CD4-positive, alpha-beta T cell treated with Interleukin-1 beta for 1 hour (primary cell): ENCODE data around the gene NKAIN1.
"Not testable (repeated sequence)": the region's sequence is repeated elsewhere in the genome, so short reads cannot be mapped to it uniquely, and the experiment has no call there.

Experiments
- DNase-seq, 2 donors: peaks; one replicate each; pipeline ENCODE4 v3.0.0-alpha.2; 2020 to 2022

NKAIN1 gene

DNA sequence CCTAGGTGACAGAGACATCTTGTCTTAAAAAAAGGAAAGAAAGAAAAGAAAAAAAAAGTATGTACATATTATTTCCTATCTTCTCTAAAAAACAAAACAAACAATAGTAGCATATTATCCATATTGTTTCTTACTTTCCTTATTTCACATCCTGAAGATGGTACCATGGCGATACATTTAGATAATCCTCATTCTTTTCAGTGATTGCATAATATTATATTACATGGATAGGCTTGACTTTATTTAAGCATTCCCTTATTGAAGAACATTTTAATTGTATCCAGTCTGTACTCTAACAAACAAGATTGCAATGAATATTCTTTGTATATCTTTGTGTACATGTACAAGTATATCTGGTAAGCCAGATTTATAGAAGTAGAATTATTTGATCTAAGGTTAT, 91.3 kb downstream of the NKAIN1 start:
- no peak for DNase-seq

DNA sequence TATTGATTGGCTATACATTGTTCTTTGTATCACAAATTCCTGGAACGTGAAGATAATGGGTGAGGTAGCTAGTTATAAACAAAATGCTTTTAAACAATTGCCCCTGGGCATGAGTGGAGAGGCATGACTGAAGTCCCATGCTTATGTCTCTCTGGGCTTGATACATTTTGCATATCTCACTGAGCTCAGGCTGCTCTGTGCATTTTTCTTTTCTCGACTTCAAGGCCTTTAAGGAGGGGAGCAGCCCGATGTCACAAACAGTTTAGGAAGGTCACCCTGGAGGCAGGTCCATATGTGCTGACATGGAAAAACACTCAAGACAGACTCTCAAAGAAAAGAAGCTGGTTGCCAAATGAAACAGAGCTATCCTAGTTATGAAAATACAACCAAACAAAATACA, 94.0 kb downstream of the NKAIN1 start:
- DNase-seq: no peak

- no peak for DNase-seq
Measured at GRCh38 chr1:31144442-31144841, 95.2 kb downstream of the NKAIN1 start.

GRCh38 chr1:31143455-31143854, 96.2 kb downstream of the NKAIN1 start:
- DNase-seq: no peak

GRCh38 chr1:31142406-31142805, 97.3 kb downstream of the NKAIN1 start:
- DNase-seq: no peak

DNA sequence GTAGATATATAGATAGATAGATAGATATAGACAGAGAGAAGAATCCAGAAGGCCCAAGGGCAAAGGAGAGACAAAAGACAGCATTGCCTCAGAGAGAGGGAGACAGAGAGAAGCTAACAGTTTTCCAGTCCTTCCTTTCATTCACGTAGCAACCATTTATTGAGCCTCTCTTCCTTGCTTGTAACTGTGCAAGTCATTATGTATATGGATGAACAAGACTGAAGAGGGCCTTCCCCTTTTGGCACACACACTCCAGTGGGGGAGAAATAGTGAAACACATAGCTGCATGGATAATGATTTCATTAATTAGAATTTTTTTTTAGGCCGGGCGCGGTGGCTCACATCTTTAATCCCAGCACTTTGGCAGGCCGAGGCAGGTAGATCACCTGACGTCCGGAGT, 99.4 kb downstream of the NKAIN1 start:
- no peak for DNase-seq

DNA sequence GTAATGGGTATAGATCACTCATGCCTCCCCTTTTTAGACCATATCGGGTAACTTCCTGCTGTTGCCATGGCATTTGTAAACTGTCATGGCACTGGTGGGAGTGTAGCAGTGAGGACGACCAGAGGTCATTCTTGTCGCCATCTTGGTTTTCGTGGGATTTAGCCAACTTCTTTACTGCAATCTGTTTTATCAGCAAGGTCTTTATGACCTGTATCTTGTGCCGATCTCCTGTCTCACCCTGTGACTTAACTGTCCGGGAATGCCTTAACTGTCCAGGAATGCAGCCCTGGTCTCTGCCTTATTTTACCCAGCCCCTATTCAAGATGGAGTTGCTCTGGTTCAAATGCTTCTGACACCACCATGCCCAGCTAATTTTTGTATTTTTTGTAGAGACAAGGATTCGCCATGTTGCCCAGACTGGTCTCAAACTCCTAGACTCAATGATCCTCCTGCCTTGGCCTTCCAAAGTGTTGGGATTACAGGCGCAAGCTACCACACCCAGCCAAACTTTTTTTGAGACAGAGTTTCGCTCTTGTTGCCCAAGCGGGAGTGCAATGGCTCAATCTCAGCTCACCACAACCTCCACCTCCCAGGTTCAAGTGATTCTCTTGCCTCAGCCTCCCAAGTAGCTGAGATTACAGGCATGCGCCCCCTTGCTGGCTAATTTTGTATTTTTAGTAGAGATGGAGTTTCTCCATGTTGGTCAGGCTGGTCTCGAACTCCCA, 100.7 kb downstream of the NKAIN1 start:
- DNase-seq: not testable (repeated sequence)

- not testable (repeated sequence) for DNase-seq
Measured at GRCh38 chr1:31137873-31138272, 101.8 kb downstream of the NKAIN1 start.

GRCh38 chr1:31135973-31136600, 103.6 kb downstream of the NKAIN1 start:
- no peak for DNase-seq

GRCh38 chr1:31133368-31133767, 106.3 kb downstream of the NKAIN1 start:
- DNase-seq: no peak
